Activated naive CD4-positive, alpha-beta T cell treated with anti-CD3 and anti-CD28 coated beads, Interleukin-2, amount 50 U/mL, for 24 hours (primary cell): Measurements from ENCODE around the gene HTR1E.
"Not testable (repeated sequence)": the region's sequence is repeated elsewhere in the genome, so short reads cannot be mapped to it uniquely, and the experiment has no call there.

ENCODE experiments used
- H3K27ac Mint-ChIP-seq: one replicate; pipeline ENCODE4 v1.8.0; 2021; ENCODE audit warnings: mild to moderate bottlenecking, mixed read lengths
- H3K27me3 Mint-ChIP-seq: one replicate; pipeline ENCODE4 v1.8.0; 2021; ENCODE audit warnings: mixed read lengths
- H3K36me3 Mint-ChIP-seq: one replicate; pipeline ENCODE4 v1.8.0; 2021; ENCODE audit warnings: mixed read lengths
- H3K4me1 Mint-ChIP-seq: one replicate; pipeline ENCODE4 v1.8.0; 2021; ENCODE audit warnings: mixed read lengths
- H3K4me3 Mint-ChIP-seq: one replicate; pipeline ENCODE4 v1.8.0; 2021; ENCODE audit warnings: mild to moderate bottlenecking, mixed read lengths
- H3K9me3 Mint-ChIP-seq: one replicate; pipeline ENCODE4 v1.8.0; 2021; ENCODE audit warnings: mixed read lengths

Gene HTR1E, protein sequence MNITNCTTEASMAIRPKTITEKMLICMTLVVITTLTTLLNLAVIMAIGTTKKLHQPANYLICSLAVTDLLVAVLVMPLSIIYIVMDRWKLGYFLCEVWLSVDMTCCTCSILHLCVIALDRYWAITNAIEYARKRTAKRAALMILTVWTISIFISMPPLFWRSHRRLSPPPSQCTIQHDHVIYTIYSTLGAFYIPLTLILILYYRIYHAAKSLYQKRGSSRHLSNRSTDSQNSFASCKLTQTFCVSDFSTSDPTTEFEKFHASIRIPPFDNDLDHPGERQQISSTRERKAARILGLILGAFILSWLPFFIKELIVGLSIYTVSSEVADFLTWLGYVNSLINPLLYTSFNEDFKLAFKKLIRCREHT

DNA sequence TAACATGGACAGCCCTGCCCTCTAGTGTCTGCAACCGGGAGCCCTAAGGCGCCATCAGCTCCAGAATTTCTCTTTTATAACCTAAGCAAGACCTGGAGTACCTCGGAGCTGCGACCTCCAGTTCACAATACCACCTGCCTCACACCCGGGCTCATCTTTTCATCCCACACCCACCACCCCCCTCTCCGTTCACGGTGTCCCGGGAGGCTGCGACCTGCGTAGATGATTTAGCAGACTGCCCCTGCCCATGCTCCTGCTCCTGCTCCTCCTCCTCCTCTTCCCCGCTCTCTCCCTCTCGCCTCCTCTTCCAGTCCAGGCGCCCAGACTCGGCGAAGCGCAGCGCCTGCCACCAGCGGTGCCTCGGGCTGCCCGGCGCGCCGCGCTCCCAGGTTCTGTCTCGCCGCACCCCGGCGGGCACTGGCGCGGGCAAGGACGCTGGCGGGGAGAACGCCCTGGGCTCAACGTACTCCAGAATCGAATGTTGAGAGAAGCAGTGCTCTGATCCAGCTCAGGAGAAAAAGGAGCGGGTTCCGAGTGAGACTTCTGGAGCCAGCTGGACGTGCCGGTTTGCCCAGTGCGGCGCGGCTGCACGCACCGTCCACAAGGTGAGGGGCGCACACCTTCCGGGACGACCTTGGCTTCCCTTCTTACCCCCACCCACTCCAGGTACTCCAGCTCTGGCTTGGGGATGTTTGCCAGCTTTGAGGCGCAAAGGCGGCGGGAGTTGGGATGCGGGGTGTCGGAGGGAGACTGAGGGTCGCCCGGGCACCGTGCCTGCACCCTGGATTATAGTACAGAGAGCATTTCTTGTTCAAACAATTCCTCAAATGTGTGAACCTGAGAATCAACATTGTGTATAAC lies at the start of gene HTR1E:
HTR1E (plus strand) TSS at position 310 of the 861 bp plus-strand sequence. CDS start 77,807 bp downstream, outside the sequence.
- H3K4me1 Mint-ChIP-seq = no peaks in the 10 kb centered on the region
- peaks cover 28% of the 10 kb centered on the region for H3K27me3 Mint-ChIP-seq
- H3K4me3 Mint-ChIP-seq = no peak within 1 kb of the TSS
- H3K36me3 Mint-ChIP-seq = no peaks in the 10 kb centered on the region
- no peak within 1 kb of the TSS for H3K27ac Mint-ChIP-seq
- H3K9me3 Mint-ChIP-seq = no peaks in the 10 kb centered on the region

DNA sequence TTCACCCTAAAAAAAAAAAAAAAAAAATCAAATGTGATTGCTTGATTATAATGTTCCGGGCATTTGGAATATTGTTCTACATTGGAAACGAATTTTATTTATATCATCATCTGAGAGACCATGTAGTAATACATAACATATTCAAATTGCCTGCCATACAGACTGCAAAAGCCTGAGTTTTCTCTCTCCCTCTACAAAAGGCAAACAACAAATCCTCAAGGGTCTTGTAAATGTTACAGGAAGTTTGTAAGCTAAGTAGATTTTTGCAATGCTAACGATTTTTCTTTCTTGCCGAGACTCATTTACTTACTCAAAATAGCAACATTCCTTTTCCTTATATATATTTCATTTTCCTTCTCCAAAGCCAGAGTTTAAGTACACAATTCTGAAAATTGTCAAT lies 49.0 kb upstream of the HTR1E start:
- Mint-ChIP-seq H3K27ac (no peak overlapping the region), H3K4me1 (no peaks in the 10 kb centered on the region), H3K36me3 (no peaks in the 10 kb centered on the region), H3K9me3 (no peaks in the 10 kb centered on the region), H3K4me3 (no peak overlapping the region), H3K27me3 (peaks cover 2% of the 10 kb centered on the region)

DNA sequence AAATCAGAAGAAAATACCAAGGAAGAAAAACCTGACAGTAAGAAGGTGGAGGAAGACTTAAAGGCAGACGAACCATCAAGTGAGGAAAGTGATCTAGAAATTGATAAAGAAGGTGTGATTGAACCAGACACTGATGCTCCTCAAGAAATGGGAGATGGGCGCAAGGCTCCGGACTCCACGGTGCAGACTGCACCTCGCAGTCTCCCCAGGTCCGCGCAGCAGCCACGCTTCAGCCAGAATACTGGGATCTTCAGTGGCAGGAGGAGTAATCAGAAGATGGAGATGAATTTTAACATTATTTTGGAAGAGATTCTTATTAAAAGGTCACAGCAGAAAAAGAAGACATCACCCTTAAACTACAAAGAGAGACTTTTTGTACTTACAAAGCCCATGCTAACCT lies 40.1 kb upstream of the HTR1E start:
- H3K27me3 Mint-ChIP-seq, H3K9me3 Mint-ChIP-seq, H3K27ac Mint-ChIP-seq, H3K36me3 Mint-ChIP-seq, H3K4me1 Mint-ChIP-seq, H3K4me3 Mint-ChIP-seq: not testable (repeated sequence)

DNA sequence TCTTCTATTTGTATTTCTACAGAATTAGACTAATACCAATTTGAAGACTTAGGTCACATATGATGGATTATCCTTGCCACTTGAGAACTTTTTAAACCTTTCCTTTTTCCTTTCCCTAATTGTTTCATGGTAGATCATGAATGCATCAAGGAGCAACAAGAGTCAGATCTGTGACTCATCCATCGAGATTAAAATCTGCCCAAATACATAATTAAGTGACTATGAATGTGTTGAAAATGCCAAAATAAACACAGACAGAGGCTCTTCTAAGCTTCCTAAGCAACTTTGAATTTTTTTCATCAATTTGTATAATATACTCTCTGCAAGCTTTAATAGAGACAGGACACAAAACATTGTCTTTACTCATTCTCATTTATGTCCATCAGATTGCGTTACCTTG lies 23.5 kb upstream of the HTR1E start:
- Mint-ChIP-seq H3K4me3 (no peak overlapping the region), H3K4me1 (no peaks in the 10 kb centered on the region), H3K27me3 (peaks cover 2% of the 10 kb centered on the region), H3K36me3 (no peaks in the 10 kb centered on the region), H3K9me3 (peaks cover 9% of the 10 kb centered on the region), H3K27ac (no peak overlapping the region)

DNA sequence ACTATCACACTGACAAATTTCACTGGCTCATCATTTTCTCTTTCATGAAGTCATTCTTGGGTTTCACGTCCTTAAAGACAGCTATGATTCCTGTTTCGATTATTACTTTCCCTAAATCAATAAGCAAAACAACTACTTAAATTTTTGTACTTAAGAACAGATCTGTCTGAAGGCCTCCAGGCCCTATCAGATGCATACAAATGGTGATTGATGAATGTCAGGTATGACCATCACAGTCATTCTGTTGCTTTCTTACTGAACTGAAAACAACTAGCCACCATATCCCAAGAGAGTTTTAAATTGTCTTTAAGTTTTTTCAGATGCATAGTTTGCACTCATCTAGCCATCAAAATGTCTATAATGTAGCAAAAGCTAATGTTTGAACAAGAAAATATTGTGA lies 20.9 kb upstream of the HTR1E start:
- peaks cover 2% of the 10 kb centered on the region for H3K27me3 Mint-ChIP-seq
- H3K27ac Mint-ChIP-seq = no peak overlapping the region
- H3K4me1 Mint-ChIP-seq = no peaks in the 10 kb centered on the region
- peaks cover 9% of the 10 kb centered on the region for H3K9me3 Mint-ChIP-seq
- H3K4me3 Mint-ChIP-seq = no peak overlapping the region
- no peaks in the 10 kb centered on the region for H3K36me3 Mint-ChIP-seq

DNA sequence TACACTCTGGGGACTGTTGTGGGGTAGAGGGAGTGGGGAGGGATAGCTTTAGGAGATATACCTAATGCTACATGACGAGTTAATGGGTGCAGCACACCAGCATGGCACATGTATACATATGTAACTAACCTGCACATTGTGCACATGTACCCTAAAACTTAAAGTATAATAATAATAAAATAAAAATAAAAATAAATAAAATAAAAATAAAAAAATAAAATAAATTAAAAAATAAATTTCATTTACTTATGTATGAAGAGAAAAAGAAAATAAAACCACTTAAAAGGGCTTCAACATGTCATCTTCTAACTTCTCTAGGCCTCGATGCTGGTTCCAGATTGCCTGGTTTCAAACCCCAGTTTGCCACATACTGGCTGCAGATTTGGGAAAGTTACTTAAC lies 10.2 kb upstream of the HTR1E start:
- H3K4me1 Mint-ChIP-seq, H3K9me3 Mint-ChIP-seq, H3K4me3 Mint-ChIP-seq, H3K36me3 Mint-ChIP-seq, H3K27me3 Mint-ChIP-seq, H3K27ac Mint-ChIP-seq: not testable (repeated sequence)

DNA sequence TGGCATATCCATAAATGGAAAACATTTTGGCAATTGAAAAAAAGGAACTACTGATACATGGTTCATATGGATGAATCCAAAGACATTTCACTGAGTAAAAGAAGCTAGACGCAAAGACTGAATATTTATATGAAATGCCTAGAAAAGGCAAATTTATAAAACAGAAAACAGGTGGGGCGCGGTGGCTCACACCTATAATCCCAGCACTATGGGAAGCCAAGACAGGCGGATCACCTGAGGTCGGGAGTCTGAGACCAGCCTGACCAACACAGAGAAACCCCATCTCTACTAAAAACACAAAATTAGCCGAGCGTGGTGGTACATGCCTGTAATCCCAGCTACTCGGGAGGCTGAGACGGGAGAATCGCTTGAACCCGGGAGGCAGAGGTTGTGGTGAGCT lies 9.5 kb upstream of the HTR1E start:
- not testable (repeated sequence) for H3K4me1 Mint-ChIP-seq, H3K9me3 Mint-ChIP-seq, H3K4me3 Mint-ChIP-seq, H3K36me3 Mint-ChIP-seq, H3K27ac Mint-ChIP-seq, H3K27me3 Mint-ChIP-seq

DNA sequence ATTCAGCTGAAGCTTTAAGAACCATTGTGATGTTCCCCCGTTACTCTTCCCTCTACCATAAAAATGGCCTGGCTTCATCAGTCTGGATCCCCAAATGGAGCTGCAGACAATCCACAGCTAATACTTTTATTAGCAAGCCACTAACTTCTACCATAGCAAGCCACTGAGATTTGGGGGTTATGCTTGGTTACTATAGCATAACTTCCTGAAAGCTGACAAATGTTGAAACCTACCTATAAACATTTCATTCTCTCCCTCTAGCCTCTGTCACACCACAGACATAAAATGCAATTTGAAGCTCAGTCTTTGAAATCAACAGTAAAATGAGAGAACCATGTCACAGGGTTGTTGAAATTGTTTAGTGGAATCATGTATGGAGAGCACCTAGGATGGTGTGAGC lies 3.0 kb upstream of the HTR1E start:
- Mint-ChIP-seq H3K27me3 (peaks cover 22% of the 10 kb centered on the region), H3K27ac (no peak overlapping the region), H3K9me3 (no peaks in the 10 kb centered on the region), H3K4me3 (no peak overlapping the region), H3K36me3 (no peaks in the 10 kb centered on the region), H3K4me1 (no peaks in the 10 kb centered on the region)

DNA sequence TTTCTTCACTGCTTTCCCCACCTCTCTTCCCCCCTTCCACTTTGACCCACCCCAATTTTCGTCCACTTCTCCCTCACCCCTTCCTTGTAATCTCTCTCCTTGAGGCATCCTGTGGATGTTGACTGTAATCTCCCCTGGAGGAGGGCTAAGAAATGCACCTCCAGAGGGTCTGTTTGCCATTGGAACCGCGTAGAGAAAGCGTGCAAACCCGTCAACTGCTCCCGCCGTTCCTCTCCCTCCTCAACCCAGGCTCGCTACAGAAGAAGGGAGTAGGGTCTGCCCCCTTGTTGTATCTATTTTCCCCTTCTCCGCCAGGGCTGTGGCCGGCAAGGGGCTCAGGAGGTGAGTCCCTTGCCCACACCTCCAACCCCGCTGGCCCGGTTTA lies 502 bp upstream of the HTR1E start:
- peaks cover 29% of the 10 kb centered on the region for H3K27me3 Mint-ChIP-seq
- no peaks in the 10 kb centered on the region for H3K9me3 Mint-ChIP-seq
- H3K4me1 Mint-ChIP-seq = no peaks in the 10 kb centered on the region
- no peak overlapping the region for H3K4me3 Mint-ChIP-seq
- H3K27ac Mint-ChIP-seq = no peak overlapping the region
- no peaks in the 10 kb centered on the region for H3K36me3 Mint-ChIP-seq

DNA sequence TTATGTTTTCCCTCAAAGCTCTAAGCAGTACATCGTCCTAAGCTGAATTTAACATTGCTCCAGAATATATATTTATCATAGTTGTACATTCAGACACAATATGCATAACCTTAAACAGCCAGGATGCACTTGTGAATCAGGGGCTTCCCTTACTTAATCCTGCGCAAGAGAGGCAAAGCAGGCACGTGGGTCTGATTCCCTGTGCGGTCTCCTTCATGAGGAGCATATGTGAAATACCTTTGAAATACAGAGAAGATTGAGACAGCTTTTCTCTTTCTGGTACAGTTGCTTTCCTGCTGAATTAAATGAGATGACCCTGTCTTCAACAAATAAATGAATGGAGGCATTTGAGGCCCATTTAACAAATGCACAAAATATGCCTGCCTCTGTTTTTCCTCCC lies 1.5 kb downstream of the HTR1E start:
- H3K36me3 Mint-ChIP-seq = no peaks in the 10 kb centered on the region
- H3K4me3 Mint-ChIP-seq = no peak overlapping the region
- no peak overlapping the region for H3K27ac Mint-ChIP-seq
- H3K4me1 Mint-ChIP-seq = no peaks in the 10 kb centered on the region
- H3K27me3 Mint-ChIP-seq = peaks cover 28% of the 10 kb centered on the region
- no peaks in the 10 kb centered on the region for H3K9me3 Mint-ChIP-seq

DNA sequence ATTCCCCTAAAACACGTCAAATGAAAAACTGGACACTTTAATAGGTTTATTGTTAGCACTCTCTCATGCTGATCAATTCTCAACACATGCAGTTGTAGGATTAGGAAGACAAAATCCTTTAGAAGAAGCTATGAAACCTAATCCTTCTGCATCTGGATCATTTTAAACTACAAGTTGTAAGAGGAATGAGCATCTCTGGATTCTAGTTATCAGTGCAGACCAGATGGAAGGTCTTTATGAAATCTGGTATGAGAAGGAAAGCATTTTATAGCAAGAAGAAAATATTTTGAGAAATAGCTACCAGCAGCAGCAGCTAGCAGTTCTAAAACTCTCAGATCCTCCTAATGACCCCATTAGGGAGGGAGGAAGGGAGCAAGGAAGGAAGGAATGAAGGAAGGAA lies 4.1 kb downstream of the HTR1E start:
- H3K9me3 Mint-ChIP-seq = no peaks in the 10 kb centered on the region
- no peaks in the 10 kb centered on the region for H3K36me3 Mint-ChIP-seq
- H3K27me3 Mint-ChIP-seq = peaks cover 20% of the 10 kb centered on the region

DNA sequence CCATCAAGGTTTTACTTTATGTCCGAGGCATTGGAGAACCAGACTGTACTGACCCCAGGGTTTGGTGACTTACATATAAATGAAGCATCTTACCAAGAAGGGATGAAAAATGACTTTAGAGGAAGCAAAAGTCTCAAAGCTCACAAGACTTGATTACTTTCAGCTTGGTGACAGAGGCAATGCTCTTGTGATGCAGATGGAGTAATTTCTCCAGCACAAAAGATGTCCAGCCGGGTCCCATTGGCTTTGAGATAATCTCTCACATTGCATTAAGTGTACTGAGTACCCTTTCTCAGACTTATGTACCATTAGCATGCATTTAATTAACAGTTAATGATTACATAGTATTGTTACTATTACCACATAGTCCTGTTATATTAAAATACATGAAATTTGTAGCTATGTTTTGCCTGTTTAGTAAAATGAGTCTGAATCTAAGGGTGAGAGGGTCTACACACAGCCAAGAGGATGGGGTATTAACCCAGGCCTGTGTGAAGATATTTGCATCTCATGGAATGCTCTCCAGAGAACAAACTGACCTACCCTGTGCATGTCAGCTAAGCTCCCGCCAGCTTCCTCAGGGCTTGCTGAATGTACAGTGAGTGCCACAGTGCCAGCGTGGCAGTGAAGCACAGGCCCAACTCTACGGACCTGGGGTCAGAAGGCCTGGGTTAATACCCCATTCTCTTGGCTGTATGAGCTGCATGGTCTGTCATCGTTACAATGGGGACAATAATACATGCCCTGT lies 5.6 kb downstream of the HTR1E start:
- peaks cover 12% of the 10 kb centered on the region for H3K27me3 Mint-ChIP-seq
- no peak overlapping the region for H3K27ac Mint-ChIP-seq
- H3K4me1 Mint-ChIP-seq = no peaks in the 10 kb centered on the region
- H3K4me3 Mint-ChIP-seq = no peak overlapping the region
- no peaks in the 10 kb centered on the region for H3K9me3 Mint-ChIP-seq
- H3K36me3 Mint-ChIP-seq = no peaks in the 10 kb centered on the region

More for the DNA sequence above, 4.1 kb downstream of the HTR1E start:
- no peaks in the 10 kb centered on the region for H3K4me1 Mint-ChIP-seq
- no peak overlapping the region for H3K4me3 Mint-ChIP-seq
- H3K27ac Mint-ChIP-seq = no peak overlapping the region

DNA sequence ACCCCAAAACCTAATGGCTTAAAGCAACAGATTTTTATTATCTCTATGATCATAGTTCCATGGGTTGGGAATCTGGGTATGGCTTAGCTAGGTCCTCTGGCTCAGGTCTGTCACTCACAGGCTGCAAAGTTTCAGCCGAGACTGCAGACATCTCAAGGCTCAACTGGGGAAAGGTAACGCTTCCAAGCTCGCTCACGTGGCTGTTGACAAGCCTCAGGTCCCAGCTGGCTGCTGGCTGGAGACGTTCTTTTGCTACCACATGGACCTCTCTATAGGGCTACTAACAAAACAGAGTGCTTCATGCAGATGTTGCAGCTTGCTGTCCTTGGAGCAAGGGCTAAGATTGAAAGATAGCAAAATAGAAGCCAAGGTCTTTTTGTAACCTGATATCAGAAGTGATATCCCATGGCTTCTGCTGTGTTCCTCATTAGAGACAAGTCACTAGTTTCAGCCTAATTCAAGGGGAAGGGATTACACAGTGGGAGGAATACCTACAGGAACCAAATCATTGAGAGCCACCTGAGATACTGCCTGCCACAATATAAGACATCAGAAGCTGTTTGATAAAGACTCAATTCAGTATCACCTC lies 6.6 kb downstream of the HTR1E start:
- H3K27ac Mint-ChIP-seq = no peak overlapping the region
- no peaks in the 10 kb centered on the region for H3K9me3 Mint-ChIP-seq

DNA sequence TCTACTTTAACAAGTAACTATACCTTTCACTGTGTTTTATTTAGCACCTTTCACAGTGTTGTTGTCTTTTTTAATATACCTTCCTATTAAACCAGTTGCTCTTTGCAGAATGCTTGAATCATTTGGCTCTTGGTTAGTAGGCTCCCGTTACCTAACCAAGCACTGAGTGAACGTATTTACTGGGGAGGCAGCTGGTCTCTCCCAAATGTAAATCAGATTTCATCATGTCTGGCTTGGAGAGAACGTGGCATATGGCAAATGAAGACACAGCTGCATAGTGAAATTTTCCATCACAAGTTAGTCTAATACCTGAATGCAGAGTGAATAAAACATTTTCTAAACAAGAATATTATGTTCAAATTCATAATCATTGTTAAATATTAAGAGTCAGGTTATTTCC lies 12.4 kb downstream of the HTR1E start:
- no peaks in the 10 kb centered on the region for H3K4me1 Mint-ChIP-seq

More for the DNA sequence above, 6.6 kb downstream of the HTR1E start:
- peaks cover 10% of the 10 kb centered on the region for H3K27me3 Mint-ChIP-seq
- H3K4me1 Mint-ChIP-seq = no peaks in the 10 kb centered on the region
- no peak overlapping the region for H3K4me3 Mint-ChIP-seq
- no peaks in the 10 kb centered on the region for H3K36me3 Mint-ChIP-seq

DNA sequence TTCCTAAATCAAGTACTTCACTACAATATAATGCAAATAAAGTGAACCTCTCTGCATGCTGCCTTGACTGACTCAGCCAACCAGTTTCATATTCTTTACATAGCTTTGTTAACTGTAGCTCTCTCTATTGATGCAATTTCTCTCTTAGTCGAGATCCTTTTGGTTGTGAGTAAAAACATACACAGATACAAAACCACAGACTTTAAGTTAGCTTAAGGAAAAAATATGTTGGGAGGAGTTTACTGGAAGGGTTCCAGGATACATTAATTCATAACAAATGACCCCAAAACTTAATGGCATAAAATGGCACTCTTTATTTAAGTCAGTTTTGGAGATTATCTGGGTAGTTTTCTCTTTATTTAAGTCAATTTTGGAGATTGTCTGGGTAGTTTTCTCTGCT lies 15.7 kb downstream of the HTR1E start:
- no peaks in the 10 kb centered on the region for H3K27me3 Mint-ChIP-seq
- H3K9me3 Mint-ChIP-seq = no peaks in the 10 kb centered on the region
- no peaks in the 10 kb centered on the region for H3K4me1 Mint-ChIP-seq
- no peak overlapping the region for H3K4me3 Mint-ChIP-seq
- no peak overlapping the region for H3K27ac Mint-ChIP-seq
- H3K36me3 Mint-ChIP-seq = no peaks in the 10 kb centered on the region

More for the DNA sequence above, 12.4 kb downstream of the HTR1E start:
- no peaks in the 10 kb centered on the region for H3K27me3 Mint-ChIP-seq
- H3K27ac Mint-ChIP-seq = no peak overlapping the region
- H3K36me3 Mint-ChIP-seq = no peaks in the 10 kb centered on the region
- no peak overlapping the region for H3K4me3 Mint-ChIP-seq
- no peaks in the 10 kb centered on the region for H3K9me3 Mint-ChIP-seq
